GM19468 (cell line): ENCODE measurements around the gene TRAM1L1.

Experiments used
- ATAC-seq: cut with Tn5 transposase; IDR thresholded peaks from one replicate; pipeline ENCODE4 v1.9.1; 2021; ENCODE audit warnings: mild to moderate bottlenecking, moderate library complexity, moderate number of reproducible peaks; ENCODE audit not compliant: unreplicated experiment; ENCODE audit errors: extremely low read depth

The TRAM1L1 gene

DNA sequence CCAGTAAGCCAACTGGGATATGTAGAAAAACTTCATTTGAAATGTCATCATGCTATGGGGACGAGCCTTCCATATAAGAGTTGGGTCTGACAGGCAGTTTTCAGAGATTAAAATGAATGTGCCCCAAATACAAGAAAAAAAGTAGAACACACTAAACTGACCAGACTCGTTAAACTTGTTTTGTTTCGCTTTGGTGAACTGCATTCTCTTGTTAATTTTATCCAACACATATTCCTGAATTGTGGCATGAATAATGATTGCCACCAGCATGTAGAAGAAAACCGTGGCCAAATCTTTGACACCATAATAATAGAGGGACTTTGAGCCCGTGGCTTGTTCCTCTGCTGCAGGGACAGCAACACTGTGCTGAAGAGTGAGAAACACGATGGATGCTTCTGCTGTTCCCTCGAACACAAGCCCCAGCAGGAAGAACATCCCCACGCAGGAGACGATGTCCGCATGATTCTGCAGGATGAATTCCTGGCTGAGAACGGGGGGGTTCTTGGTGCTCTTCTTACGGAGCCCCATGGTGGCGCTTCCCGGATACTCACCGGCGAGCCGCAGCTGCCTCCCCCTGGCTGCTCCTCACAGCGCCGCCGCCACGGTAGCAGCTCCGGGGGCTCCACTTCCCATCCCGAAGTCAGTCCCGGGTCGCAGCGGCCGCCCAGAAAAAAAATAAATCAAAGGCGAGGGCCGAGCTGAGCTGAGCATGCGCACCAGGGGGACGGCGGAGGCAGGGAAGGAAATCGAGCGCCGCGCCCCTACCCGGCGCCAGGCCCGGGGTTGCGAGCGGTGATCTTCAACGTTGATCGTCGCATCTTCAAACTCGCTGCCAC is at the start of gene TRAM1L1:
TSS of gene TRAM1L1 (minus strand) at position 711 of the 836 bp plus-strand sequence. CDS start at position 528, 183 bp downstream.
- no peak for ATAC-seq

DNA sequence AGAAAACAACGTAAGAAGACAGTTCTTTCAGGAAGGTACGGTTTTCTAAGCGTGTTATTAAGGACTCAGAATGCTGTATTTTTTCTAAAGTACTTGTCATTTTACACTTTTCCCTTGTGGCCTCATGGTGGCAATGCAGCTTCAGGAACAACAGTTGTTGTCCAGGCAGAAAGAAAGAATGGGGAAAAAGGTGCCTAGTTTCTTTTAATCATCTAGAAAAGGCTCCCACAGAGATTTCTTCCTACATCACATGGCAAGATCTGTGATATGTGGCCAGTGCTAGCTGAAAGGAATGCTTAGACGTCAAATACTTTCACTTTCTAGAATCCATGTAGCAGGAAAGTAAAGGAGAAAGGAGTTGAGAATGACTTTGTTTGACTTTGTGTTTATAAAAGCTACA is 49.0 kb upstream of the TRAM1L1 start:
- ATAC-seq, result no peak

DNA sequence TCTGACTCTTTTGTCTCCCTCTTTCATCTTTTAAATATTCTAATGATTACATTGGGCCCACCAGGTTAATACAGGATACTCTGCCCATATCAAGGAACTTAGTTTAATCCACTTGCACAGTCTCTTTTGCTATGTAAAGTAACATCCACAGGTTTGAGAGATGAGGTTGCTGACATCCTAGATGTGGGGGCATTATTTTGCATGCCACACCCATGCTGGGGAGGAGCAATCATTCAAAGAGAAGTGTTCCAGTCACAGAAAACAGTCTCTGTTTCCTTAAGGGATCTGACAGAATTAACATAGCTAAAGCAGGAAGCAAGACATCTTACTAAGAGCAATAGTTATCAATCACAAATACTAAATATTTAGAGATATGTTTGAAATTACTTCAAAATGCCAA is 11.5 kb upstream of the TRAM1L1 start:
- no peak for ATAC-seq

DNA sequence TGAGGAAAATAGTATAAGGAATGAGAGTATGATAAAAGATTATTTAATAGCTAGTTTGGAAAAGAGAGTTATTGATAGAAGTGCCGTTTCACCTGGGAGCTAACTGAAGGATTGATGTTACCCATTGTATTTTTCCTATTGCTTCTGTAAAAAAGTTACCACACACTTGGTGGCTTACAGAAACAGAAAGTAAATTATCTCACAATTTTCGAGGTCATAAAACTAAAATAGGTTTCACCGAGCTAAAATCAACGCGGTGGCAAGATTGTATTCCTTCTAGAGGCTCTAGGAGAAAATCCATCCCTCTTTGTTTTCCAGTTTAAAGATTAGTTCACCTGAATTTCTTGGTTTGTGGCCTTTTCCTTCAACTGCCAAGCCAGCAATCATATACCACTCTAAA is 11.1 kb upstream of the TRAM1L1 start:
- ATAC-seq, result no peak

DNA sequence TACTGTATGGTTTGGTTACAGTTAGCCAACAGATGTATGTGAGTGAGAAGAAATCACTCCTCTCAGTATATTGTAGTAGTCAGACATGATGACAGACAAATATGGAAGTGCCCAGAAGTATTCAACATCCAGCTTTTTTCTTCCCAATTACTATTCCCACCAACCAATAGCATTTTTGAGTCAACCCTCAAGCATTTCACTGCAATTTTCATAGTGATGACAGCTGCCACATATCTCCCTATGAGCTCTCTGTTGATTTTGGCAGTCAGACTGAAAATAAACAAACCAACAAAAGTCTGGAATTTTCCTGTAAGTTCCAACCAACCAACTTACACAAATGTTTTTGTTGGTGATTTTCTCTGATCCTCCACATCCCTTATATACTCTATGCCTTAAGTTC is 8.2 kb upstream of the TRAM1L1 start:
- ATAC-seq, result no peak

DNA sequence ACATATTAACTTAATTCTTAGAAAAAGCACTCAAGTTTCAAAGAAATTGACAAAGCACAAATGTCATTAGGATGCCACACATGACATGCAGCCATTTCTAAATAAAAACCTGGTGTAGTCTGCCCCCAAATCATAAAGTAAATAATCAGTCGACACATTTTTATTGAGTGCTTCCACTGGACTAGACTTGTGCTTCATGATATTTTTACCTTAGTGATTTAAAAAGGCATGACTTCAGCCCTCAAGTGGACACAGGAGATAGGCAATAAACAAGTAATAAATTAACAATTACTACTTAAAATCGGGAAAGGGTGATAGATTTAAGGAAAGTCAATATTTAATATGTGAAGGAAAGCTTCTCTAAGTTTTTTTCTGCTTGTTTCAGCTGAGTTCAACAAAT is 7.6 kb downstream of the TRAM1L1 start:
- ATAC-seq, result no peak

DNA sequence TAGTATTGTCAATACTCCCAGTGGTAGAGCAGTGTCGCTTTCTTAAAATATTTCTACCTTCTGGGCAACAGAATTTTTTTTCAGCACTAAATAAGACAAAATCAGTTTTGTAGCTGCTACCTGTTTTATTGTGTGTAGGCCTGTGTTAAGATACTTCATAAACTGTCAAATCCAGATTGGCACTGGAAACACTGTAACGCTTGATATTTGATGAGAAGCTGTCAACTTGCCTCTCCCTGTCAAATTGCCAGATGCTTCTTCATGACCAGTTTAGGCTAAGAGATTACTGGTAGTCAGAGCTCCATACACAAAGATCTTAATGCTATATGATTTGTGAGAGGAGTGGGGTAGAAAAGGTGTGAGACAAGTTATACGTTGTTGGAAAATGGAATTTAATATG is 17.3 kb downstream of the TRAM1L1 start:
- ATAC-seq, result no peak

DNA sequence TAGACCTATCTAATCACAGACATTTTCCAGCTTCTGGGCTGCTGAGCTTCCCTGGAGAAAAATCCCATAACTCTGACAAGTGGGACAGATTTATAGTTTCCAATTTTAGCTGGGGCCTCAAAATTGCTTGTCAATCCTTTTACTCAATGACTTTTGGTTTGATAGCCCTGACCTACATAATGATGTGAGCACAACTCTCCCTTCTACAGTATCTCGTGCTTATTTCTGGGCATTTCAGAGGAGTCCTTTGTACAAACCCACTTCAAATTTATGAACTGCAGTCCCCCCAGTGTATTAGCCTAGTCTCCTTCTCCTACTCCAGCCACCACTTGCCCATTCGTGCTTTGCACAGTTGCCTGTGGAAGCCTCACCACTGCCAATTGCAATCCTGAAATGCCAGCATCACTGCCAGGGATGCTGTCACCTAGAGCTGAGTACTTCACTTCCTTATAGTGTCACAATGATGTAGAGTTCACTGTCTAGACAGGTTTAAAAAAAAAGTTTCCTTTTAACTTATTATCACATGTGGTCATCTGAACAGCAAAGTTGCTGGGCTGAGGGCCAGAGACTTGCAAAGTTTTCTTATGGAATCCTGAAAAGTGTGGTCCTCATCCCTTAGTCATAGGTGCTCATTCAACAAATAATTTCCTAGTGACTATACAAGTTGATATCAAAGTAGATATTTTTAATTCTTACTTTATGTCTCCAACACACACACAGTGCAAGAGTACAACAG is 21.2 kb downstream of the TRAM1L1 start:
- ATAC-seq, result no peak

DNA sequence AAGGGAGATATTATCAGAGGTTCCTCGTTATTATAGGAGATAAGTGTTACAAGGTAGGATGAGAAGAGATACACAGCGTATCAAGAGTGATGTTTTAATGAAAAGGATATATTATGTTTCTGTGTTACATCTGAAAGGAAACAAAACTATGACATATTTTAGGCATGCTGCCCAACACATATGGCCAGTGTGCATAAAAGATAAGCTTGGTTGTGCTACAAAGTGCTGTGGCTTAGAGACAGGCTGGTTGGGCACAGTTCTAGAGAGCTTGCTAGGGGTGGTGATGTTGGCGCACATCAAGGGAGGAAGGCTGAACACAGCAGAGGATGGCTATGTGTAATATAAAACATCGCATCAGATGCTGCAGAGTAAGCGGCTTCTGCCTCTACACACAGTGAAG is 42.4 kb downstream of the TRAM1L1 start:
- ATAC-seq, result no peak
